Activated B cell treated with CpG ODN at 0.5 μM for 24 hours (primary cell): Measurements from ENCODE around the gene PPP6C. TPM values are rescaled to one million over a fixed set of nuclear protein-coding genes. Genes with fewer than 3 reads are reported as not detected.
"Not testable (repeated sequence)": the region's sequence is repeated elsewhere in the genome, so short reads cannot be mapped to it uniquely, and the experiment has no call there.

Experiments used
- ATAC-seq: fragments of 200-7000 bp; cut with Tn5 transposase; one replicate; pipeline ENCODE4 v1.10.0; 2021; ENCODE audit warnings: low read depth, mild to moderate bottlenecking, moderate library complexity
- CTCF ChIA-PET: fragments of 350-600 bp; sonication (Branson Sonifier 250); formaldehyde crosslinking; loops from one replicate; lab custom pipeline; 2021; ENCODE audit warnings: antibody characterized with exemption; lab: Charles Lee
- POLR2A ChIA-PET: fragments of 350-600 bp; sonication (Branson Sonifier 250); formaldehyde crosslinking; loops from one replicate; lab custom pipeline; 2021; ENCODE audit warnings: antibody characterized with exemption; lab: Charles Lee
- DNase-seq: peaks from one replicate; pipeline ENCODE4 v3.0.0; 2022
- H3K27ac Mint-ChIP-seq: one replicate; pipeline ENCODE4 v1.8.0; 2020; ENCODE audit warnings: mixed read lengths
- H3K27me3 Mint-ChIP-seq: one replicate; pipeline ENCODE4 v1.8.0; 2021; ENCODE audit warnings: mixed read lengths
- H3K36me3 Mint-ChIP-seq: one replicate; pipeline ENCODE4 v1.8.0; 2021; ENCODE audit warnings: low read depth, mixed read lengths
- H3K4me1 Mint-ChIP-seq: one replicate; pipeline ENCODE4 v1.8.0; 2021; ENCODE audit warnings: mixed read lengths
- H3K4me3 Mint-ChIP-seq: one replicate; pipeline ENCODE4 v1.8.0; 2020; ENCODE audit warnings: mild to moderate bottlenecking, mixed read lengths
- H3K9me3 Mint-ChIP-seq: one replicate; pipeline ENCODE4 v1.8.0; 2020; ENCODE audit warnings: mixed read lengths
- CTCF ChIP-seq: fragments of 200-600 bp; IDR thresholded peaks from one replicate; pipeline ENCODE4 v1.8.0; 2022; ENCODE audit warnings: antibody characterized with exemption, mild to moderate bottlenecking
- intact Hi-C: fragments of 100-400 bp; cut with micrococcal nuclease; formaldehyde crosslinking; loops from one replicate; pipeline ENCODE4 v1.15.1; 2024
- total RNA-seq: library from RNA; stranded (reverse); gene quantifications from 2 replicates; pipeline ENCODE4 v1.2.3, GENCODE V29; 2022

PPP6C gene
- total RNA-seq, 1 donor from 2014 or later, result 41.2 TPM

- DNase-seq (no peak), ATAC-seq (no peak)
- CTCF ChIA-PET, result no interaction called here
- no peaks in the 10 kb centered on the region for H3K27me3 Mint-ChIP-seq
- peaks cover 8% of the 10 kb centered on the region for H3K9me3 Mint-ChIP-seq
- H3K27ac Mint-ChIP-seq, result no peak overlapping the region
- no peak overlapping the region for H3K4me3 Mint-ChIP-seq
- TF ChIP-seq CTCF, result no peak
- peaks cover 1% of the 10 kb centered on the region for H3K4me1 Mint-ChIP-seq
- intact Hi-C loops, result no loop called here
- POLR2A ChIA-PET, result no interaction called here
- H3K36me3 Mint-ChIP-seq, result peaks cover 12% of the 10 kb centered on the region
These were observed 79.1 kb downstream of the PPP6C start for GRCh38 chr9:125110464-125110863.

GRCh38 chr9:125108541-125108940 is 81.1 kb downstream of the PPP6C start:
- intact Hi-C loops, POLR2A ChIA-PET, CTCF ChIA-PET: not testable (repeated sequence)

GRCh38 chr9:125106285-125106893 is 83.2 kb downstream of the PPP6C start:
- no peak for ATAC-seq
- Mint-ChIP-seq H3K4me1 (peaks cover 5% of the 10 kb centered on the region), H3K27ac (no peak overlapping the region), H3K4me3 (no peak overlapping the region), H3K9me3 (no peaks in the 10 kb centered on the region), H3K27me3 (no peaks in the 10 kb centered on the region), H3K36me3 (peaks cover 3% of the 10 kb centered on the region)
- intact Hi-C loops, result no loop called here
- ChIA-PET CTCF (no interaction called here), POLR2A (no interaction called here)
- no peak for TF ChIP-seq CTCF
- DNase-seq, result no peak

More at GRCh38 chr9:125108541-125108940, 81.1 kb downstream of the PPP6C start:
- H3K9me3 Mint-ChIP-seq, H3K4me3 Mint-ChIP-seq, H3K27ac Mint-ChIP-seq, ATAC-seq, H3K4me1 Mint-ChIP-seq, H3K27me3 Mint-ChIP-seq, DNase-seq, H3K36me3 Mint-ChIP-seq: not testable (repeated sequence)

- CTCF ChIA-PET, result no interaction called here
These were observed 85.7 kb downstream of the PPP6C start for GRCh38 chr9:125103770-125104460.

GRCh38 chr9:125103021-125103420 is 86.6 kb downstream of the PPP6C start:
- POLR2A ChIA-PET, result no interaction called here
- intact Hi-C loops, result no loop called here
- Mint-ChIP-seq H3K27me3 (no peaks in the 10 kb centered on the region), H3K9me3 (no peaks in the 10 kb centered on the region), H3K4me3 (no peak overlapping the region), H3K27ac (no peak overlapping the region), H3K36me3 (peaks cover 2% of the 10 kb centered on the region), H3K4me1 (peaks cover 5% of the 10 kb centered on the region)
- DNase-seq, result no peak
- no peak for TF ChIP-seq CTCF
- no peak for ATAC-seq
- CTCF ChIA-PET, result no interaction called here

More at GRCh38 chr9:125103770-125104460, 85.7 kb downstream of the PPP6C start:
- no peak for ATAC-seq
- Mint-ChIP-seq H3K36me3 (peaks cover 2% of the 10 kb centered on the region), H3K9me3 (no peaks in the 10 kb centered on the region), H3K27me3 (no peaks in the 10 kb centered on the region), H3K4me3 (no peak overlapping the region), H3K27ac (no peak overlapping the region), H3K4me1 (peaks cover 5% of the 10 kb centered on the region)
- no peak for DNase-seq
- no peak for TF ChIP-seq CTCF
- intact Hi-C loops, result no loop called here
- POLR2A ChIA-PET, result no interaction called here
